ENCODE results near the gene XRCC5.

Gene XRCC5

DNA sequence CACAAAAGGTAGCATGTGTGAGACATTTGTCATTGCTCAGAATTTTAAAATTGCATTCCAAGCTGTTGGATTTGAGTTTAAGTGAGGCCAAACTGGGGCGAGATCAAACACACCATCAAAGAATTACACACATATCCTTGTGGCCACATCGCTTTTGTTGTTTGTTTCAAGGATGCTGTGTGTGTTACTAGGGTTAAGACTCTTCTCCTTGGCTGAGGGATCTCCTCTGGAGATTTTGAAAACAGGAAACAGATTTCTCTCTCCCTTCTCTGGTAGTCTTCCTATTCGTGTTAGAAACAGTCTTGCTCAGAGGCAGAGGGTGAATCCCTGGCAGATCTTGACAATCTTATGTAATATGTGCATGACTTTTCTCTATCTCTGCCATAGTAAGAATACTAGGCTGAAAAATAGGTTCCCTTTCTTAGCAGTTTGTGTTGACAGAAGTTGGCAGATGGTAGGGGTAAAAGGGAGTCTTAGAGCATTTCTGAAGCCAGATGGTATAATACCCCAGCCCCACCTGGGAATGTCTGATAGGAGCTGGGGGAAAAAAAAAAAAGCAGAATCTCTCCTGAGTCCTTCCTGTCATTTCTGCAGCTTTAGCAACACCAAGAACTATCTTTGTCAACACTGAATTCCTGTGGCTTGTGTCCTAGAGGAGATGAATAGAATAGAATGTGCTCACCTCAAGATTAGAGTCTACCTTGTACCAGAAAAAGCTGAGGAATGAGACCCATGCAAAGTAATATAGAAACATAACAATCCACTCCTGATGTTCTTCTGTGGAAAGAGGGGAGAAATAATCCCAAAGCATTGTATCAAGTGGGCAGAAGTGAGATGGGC lies 101.8 kb downstream of the XRCC5 start:
- Histone ChIP-seq H4K20me1 (ENCODE audit: insufficient read depth, low read length) (no peaks in the 10 kb centered on the region), H3K9me2 (ENCODE audit: low read depth, low read length) (no peaks in the 10 kb centered on the region), H3K27ac (ENCODE audit: low read depth, low read length, poor library complexity, severe bottlenecking) (no peak overlapping the region), H3K36me3 (ENCODE audit: insufficient read depth, low read length) (peaks cover 44% of the 10 kb centered on the region), H3K27me3 (ENCODE audit: insufficient read depth, low read length) (no peaks in the 10 kb centered on the region), H3F3A (ENCODE audit: insufficient read depth, low read length) (no peaks in the 10 kb centered on the region), H3K4me1 (ENCODE audit: insufficient read depth, low read length, severe bottlenecking) (no peaks in the 10 kb centered on the region), H3K4me2 (ENCODE audit: low read length) (no peak overlapping the region), H3K9ac (ENCODE audit: low read length) (no peak overlapping the region), H3K4me3 (ENCODE audit: low read depth, low read length, poor library complexity, severe bottlenecking) (no peak overlapping the region), H3K9me3 (ENCODE audit: low read length) (no peaks in the 10 kb centered on the region), H2AFZ (ENCODE audit: low read length) (no peak overlapping the region), H3K79me2 (ENCODE audit: insufficient read depth, low read length) (no peaks in the 10 kb centered on the region)
- TF ChIP-seq EZH2 (IDR thresholded peaks at IDR 0.05; ENCODE audit: borderline replicate concordance, low read length) = no peak
- TF ChIP-seq, protein P1, sequence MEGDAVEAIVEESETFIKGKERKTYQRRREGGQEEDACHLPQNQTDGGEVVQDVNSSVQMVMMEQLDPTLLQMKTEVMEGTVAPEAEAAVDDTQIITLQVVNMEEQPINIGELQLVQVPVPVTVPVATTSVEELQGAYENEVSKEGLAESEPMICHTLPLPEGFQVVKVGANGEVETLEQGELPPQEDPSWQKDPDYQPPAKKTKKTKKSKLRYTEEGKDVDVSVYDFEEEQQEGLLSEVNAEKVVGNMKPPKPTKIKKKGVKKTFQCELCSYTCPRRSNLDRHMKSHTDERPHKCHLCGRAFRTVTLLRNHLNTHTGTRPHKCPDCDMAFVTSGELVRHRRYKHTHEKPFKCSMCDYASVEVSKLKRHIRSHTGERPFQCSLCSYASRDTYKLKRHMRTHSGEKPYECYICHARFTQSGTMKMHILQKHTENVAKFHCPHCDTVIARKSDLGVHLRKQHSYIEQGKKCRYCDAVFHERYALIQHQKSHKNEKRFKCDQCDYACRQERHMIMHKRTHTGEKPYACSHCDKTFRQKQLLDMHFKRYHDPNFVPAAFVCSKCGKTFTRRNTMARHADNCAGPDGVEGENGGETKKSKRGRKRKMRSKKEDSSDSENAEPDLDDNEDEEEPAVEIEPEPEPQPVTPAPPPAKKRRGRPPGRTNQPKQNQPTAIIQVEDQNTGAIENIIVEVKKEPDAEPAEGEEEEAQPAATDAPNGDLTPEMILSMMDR (IDR thresholded peaks at IDR 0.05; ENCODE audit: low read length) = no peak

DNA sequence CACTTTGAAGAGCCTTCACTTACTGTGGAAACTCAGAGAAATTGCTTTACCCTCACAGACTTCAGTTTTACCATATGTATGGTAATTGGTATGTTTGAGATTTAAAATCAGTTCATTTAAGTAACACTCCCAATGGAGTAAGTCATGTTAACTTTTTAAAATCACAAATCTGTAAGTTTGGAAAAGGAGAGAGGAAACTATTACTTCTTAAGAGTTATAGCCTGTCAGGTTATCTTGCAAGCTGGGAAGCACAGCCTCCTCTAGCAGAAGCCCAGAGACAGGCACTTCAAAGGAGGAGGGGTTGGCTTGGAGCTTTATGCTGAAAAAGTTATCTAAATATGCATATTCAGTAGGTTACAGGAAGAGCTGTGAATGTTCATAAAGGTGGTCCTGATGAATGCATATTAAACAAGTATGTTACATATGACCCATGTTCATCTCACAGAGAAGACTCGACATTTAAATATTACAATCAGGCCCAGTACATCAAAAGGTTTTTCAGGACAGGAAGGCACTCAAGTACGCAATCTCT lies 102.5 kb downstream of the XRCC5 start:
- H3K36me3 ChIP-seq (ENCODE audit: insufficient read depth, low read length) = peaks cover 36% of the 10 kb centered on the region
- no peaks in the 10 kb centered on the region for H3F3A ChIP-seq (ENCODE audit: insufficient read depth, low read length)
- H3K9ac ChIP-seq (ENCODE audit: low read length) = no peak overlapping the region
- H3K27ac ChIP-seq (ENCODE audit: low read depth, low read length, poor library complexity, severe bottlenecking) = no peak overlapping the region
- no peak overlapping the region for H3K4me3 ChIP-seq (ENCODE audit: low read depth, low read length, poor library complexity, severe bottlenecking)
- H2AFZ ChIP-seq (ENCODE audit: low read length) = no peak overlapping the region
- no peaks in the 10 kb centered on the region for H3K79me2 ChIP-seq (ENCODE audit: insufficient read depth, low read length)
- TF ChIP-seq EZH2 (IDR thresholded peaks at IDR 0.05; ENCODE audit: borderline replicate concordance, low read length) = no peak
- TF ChIP-seq, protein P1 (IDR thresholded peaks at IDR 0.05; ENCODE audit: low read length) = no peak
- no peaks in the 10 kb centered on the region for H3K4me1 ChIP-seq (ENCODE audit: insufficient read depth, low read length, severe bottlenecking)
- no peak overlapping the region for H3K4me2 ChIP-seq (ENCODE audit: low read length)
- H4K20me1 ChIP-seq (ENCODE audit: insufficient read depth, low read length) = no peaks in the 10 kb centered on the region
- no peaks in the 10 kb centered on the region for H3K9me3 ChIP-seq (ENCODE audit: low read length)
- no peaks in the 10 kb centered on the region for H3K27me3 ChIP-seq (ENCODE audit: insufficient read depth, low read length)
- H3K9me2 ChIP-seq (ENCODE audit: low read depth, low read length) = no peaks in the 10 kb centered on the region

DNA sequence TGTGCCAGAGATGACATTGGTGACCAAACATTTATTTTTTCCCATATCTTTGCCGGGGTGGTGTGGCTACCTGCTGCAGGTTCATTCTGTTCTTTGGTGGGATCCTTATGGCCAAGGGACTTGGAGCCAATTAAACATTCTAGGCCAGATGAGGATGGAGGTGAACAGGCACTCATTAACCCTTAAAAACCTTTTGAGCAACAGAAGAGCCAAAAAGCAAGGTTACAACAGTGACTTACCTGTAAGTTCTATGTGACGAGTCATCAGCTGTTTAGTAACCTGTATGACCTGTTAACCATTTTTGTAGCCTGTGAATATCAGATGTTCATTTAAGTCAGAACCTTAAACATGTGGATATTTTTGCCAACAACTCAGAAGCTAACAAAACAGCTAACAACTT lies 105.6 kb downstream of the XRCC5 start:
- Histone ChIP-seq H3K4me1 (ENCODE audit: insufficient read depth, low read length, severe bottlenecking) (no peaks in the 10 kb centered on the region), H3K27ac (ENCODE audit: low read depth, low read length, poor library complexity, severe bottlenecking) (no peak overlapping the region), H4K20me1 (ENCODE audit: insufficient read depth, low read length) (no peaks in the 10 kb centered on the region), H3K9me3 (ENCODE audit: low read length) (no peaks in the 10 kb centered on the region), H3K4me2 (ENCODE audit: low read length) (no peak overlapping the region), H2AFZ (ENCODE audit: low read length) (no peak overlapping the region), H3K9ac (ENCODE audit: low read length) (no peak overlapping the region), H3K36me3 (ENCODE audit: insufficient read depth, low read length) (peaks cover 20% of the 10 kb centered on the region; the same call in 1 of the 2 replicates), H3K27me3 (ENCODE audit: insufficient read depth, low read length) (no peaks in the 10 kb centered on the region), H3K9me2 (ENCODE audit: low read depth, low read length) (no peaks in the 10 kb centered on the region), H3K79me2 (ENCODE audit: insufficient read depth, low read length) (no peaks in the 10 kb centered on the region), H3F3A (ENCODE audit: insufficient read depth, low read length) (no peaks in the 10 kb centered on the region), H3K4me3 (ENCODE audit: low read depth, low read length, poor library complexity, severe bottlenecking) (no peak overlapping the region)
- TF ChIP-seq, protein P1 (IDR thresholded peaks at IDR 0.05; ENCODE audit: low read length) = no peak
- TF ChIP-seq EZH2 (IDR thresholded peaks at IDR 0.05; ENCODE audit: borderline replicate concordance, low read length) = no peak

All from OCI-LY1 (cell line).